ENCODE data around the gene ARID1B.
A peak's percentile ranks its signal among the peaks of the same experiment; 100 is the strongest.

The ARID1B gene

DNA sequence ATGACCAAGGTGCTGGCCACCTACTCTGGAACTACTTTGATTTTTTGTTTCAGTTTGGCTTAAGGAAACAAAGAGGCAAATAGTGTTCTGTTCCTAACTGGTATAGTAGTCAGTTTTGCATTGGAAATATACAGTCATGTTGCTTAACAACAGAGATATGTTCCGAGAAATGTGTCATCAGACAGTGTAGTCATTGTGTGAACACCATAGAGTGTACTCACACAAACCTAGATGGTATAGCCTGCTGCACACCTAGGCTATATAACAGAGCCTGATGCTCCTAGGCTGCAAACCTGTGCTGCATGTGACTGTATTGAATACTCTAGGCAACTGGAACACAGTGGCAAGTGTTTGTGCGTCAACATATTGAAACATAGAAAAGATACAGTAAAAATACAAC lies 80.4 kb downstream of the ARID1B start:
- DNase-seq: peak; percentile 38

DNA sequence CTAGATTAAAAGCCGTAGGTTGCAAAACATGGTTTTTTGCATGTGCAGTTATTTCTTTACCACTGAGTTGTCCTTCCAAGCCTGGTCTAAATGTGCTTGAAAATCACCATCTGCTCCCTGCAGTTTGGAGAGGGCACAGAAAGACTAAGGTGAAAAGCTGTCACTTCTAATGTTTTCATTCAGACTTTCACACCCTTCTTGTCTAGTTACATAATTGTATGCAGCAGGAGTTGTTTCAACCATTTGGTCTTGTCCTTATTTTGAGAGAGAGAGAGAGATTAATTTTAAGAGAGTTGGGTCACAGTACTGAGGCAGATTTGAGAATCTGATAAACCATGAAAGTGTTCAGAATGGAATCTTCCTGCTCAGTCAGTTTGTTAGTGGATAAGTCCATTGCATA lies 82.5 kb downstream of the ARID1B start:
- DNase-seq: no peak

DNA sequence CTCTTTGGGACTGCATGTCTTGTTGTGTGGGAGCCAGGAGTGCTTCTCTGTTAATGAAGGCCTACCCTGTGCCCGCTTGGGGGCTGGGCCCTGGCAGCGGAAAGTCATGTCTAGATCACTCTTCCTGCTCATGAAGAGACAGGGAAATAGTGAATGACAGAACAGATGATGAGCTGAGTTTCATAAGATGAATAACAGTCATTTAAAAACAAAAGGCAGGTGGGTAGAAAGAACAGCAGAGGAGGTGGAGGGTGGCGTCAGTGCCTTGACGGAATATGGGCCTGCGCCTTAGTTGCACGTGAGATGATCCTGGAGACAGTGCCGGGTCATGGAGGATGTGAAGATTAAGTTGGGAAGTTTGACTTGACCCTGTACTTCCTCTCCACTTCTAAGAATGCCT lies 85.5 kb downstream of the ARID1B start:
- peak; percentile 66 for DNase-seq

DNA sequence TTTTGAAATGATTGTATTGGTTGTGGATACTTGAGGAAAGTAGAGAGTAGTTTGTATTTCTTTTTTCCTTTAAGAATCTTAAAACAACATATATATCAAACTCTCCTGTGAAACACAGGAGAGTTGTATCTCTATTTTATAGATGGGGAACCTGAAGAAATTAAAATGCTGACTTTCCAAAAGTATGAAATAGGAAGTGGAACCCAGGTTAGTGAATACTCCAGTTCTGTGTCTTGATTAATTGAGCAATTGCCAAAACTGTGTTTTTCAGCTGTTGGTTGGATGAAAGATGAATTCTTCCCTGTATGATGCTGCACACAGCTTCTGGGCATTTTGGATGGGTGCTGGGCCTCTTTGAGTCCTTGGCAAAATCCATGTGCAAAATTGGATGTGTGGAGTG lies 86.3 kb downstream of the ARID1B start:
- DNase-seq: no peak

GRCh38 chr6:156864557-156864956 lies 87.4 kb downstream of the ARID1B start:
- DNase-seq: no peak

DNA sequence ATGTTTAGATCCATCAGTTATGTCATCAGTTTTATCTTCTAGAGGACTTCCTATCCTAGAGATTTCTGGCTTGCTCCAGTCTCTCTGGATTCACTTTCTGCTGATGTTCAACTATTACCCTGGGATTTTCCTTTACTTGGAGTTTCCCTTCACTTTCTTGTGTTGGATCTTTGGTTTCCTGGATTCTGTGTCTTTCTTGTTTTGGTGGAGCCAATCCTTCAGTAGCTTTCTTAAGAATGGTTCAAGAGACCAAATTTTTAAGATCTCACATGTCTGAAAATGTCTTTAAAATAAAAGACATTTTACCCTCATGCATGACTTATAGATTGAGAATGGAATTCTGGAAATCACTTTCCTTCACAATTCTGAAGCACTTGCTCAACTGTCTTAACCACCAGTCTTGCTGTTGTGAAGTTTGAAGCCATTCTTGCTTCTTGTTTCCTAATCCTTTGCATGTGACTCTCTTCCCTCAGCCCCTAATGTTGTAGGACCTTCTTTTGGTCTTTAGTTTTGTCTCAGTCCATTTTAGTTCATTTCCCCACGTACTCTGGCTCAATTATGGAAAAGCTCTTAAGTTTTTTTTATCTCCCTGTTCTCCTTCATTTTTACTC lies 87.9 kb downstream of the ARID1B start:
- DNase-seq: no peak

DNA sequence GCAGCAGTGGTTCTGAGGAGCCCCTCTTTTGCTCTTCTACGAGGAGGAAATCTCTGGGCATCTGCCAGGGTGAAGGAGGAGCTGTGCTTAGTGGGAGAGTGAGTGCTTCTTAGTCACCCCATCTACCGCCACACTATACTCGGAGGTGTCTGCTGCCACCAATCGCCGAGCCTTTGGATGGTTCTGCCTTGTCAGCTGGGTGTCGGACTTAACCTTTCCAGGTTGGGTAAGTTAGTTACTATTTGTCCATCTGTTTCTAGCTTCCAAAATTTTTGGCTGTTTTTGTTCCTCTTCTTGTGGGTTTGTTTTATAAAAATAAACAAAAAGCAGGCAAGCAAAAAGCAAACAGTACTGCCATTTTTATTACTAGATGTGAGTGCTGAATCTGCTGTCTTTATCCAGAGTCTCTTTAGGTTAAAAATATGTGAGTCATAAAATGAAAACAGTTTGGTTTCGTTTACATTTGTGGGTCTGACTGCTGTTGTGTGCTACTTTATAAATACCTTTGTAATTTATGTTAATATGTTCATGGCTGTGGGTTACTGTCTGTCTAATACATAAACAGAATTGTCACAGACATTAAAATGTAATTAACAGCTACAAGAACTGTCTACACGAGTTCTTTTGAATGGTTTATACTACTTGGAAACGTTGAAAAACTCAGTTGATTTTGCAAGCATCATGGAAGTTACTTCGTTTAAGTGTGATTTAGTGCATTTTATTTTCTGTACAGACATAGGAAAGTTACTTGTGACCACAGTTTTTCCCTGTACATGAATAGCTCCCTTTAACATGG lies 89.2 kb downstream of the ARID1B start:
- DNase-seq: peak; percentile 35

- DNase-seq: no peak
Measured at GRCh38 chr6:156867121-156867520, 89.9 kb downstream of the ARID1B start.

GRCh38 chr6:156868385-156868784 lies 91.2 kb downstream of the ARID1B start:
- DNase-seq: no peak

DNA sequence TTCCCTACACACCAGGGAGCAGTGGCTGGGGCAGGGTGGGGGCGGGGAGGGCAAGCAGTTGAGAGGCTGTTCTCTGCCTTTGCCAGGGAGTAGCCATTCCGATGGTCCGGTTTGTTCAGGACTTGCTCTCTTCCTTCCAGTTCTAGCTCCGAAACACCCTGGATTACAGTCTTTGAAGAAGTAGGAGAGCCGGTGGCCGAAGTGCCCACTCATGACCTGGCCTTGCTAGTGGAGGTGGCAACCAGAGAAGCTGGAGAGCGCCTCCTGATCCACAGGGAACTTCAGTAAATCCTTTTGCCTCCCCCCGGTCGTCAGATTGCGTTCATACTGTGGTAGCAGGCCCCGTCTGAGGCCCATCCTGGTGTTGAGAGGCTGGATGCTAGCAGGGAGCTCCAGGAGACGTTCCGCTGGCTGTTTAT lies 92.8 kb downstream of the ARID1B start:
- no peak for DNase-seq

DNA sequence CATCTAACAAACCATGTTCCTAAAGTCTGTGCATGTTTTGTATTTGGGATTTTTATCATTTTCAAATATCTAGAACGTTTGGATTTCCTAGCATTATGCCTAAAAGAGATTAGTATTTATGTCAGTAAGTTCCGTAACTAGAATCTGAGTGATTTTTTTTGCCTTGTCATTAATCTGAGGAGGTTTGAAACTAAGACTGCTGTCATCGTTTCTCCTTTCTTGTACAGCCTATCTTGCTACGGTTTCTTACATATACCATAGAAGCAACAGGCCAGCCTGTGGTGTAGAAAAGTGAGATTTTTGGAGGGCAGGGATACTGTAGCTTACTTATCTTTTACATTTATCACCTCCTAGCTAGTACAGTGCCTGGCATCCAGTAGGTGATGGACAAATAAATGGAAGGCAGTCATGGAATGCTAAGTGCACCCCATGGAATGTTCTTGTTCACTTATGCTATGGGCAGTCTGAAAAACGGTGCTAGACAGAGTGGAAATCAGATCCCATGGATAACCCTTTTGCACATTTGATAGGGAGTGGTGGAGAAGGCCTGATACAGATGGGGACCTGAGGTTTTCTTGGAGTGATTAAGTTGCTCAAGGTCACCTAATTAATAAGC lies 93.9 kb downstream of the ARID1B start:
- DNase-seq: no peak

DNA sequence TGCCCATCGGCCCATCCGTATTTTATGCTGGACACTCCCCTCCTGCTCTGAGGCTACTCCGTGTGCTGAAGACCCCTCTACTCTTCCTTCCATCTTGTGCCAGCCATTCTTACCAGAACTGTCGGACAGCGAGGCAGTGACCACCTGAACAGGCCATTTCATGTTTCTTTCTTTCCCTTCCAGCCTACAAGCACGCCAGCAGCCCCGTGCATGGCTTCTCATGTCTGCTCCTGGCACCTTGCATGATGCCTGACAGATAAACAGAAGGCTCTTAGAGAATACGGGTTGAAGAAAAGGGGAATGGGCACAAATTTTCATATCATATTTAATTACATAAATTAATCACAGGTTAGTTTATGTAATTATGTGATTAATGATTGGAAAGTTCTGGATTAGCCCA lies 95.7 kb downstream of the ARID1B start:
- DNase-seq: no peak

- no peak for DNase-seq
Measured at GRCh38 chr6:156873654-156874380, 96.6 kb downstream of the ARID1B start.

DNA sequence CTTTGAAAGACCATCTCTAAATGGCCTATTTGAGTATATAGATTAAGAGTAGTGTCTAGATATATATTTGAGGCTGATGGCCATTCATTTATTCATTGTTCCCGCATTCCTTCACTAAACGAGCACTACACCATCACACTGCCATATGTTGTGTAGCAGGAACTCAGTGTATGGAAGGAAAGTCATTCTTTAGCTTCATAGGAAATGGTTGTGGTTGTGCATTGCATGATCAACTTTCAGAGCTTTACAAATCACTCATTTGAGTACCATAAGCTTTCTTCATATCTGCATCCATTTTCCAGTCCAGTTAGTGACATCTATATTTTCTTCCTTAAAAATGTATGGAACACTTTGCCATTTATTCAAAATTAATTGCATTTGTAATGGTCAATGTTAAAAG lies 97.9 kb downstream of the ARID1B start:
- DNase-seq: no peak

GRCh38 chr6:156876302-156876701 lies 99.1 kb downstream of the ARID1B start:
- no peak for DNase-seq

DNA sequence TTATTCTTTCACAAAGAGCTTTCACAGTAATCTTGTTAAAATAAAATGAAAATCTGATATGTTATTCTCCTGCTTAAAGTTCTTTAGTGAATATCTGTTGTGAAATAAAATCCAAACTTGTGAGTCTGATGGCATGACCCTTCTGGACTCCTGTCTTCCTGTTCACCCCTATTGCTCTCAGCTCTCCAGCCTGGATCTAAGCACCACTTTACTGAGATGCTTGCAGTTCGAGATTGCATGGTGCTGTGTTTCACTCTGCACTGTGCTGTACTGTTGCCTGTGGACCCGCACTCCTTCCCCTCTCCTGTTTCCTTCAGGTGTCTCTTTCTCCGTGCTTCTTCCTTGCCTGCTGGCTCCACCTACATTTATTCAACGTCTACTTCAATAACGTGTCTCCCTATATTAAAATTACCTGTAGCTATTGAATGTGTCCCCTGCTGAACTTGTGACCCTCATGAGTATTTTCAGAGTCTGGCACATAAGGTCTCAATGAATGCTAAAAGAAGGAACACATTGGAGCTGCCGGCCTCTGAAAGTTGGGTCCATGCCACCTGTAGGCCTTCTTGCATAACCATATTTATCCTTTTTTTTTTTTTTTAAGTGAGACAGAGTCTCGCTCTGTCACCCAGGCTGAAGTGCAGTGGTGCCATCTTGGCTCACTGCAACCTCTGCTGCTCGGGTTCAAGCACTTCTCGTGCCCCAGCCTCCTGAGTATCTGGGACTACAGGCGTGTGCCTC lies 100.1 kb downstream of the ARID1B start:
- no peak for DNase-seq

DNA sequence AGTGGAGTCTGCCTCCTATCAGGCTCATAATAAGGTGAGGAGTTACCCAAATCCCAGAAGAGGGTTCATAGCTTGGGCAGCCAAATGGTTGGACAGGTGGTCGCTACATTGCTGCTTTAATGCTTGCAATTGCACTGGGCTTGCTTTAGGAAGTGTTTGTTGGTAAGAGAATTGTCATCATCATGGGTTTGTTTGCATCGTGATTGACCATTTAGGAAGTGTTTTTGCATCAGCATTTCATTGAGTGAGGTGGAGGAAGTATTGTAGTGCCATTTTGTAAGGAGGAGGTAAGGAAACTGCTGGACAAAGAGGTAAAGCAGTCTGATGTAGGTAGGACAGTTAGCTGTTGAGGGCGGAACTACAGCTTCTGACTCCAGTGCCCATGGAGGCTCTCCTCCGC lies 101.5 kb downstream of the ARID1B start:
- no peak for DNase-seq

DNA sequence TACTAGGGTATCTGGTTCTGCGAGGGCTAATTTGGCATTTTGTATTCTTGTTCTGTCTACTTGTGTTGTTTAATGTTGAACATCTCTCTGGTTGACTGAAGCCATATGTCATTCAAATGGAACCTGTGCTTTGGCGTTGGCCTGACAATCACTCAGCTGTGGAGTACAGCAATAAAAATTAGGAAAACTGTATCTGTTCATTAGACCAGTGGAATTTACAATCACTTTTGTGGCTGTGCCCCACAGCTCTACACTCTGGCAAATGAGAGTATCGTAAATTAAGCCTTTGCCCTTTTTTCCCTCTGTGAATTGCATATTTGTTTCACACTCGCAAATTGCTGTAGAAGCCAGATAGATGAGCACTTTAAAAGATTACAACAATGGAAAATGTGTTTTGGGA lies 102.0 kb downstream of the ARID1B start:
- no peak for DNase-seq

DNA sequence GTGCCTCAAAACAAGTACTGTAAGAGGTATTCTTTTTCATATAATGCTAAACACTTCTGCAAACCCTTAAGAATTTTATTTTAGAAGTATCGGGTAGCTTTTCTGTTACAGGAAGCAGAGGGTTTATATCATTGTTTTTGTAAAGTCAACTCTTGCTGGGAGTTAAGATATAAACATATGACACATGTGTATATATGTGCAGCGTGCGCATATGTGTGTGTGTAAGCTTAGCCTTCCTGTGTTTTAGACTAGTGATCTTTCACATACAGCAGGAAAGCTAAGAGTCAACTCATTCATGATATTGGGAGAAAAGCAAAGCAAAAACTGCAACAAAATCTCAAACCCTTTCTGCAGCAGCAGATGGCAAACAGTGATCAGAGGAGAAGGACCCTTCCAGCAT lies 102.4 kb downstream of the ARID1B start:
- no peak for DNase-seq

- DNase-seq: no peak
Measured at GRCh38 chr6:156880913-156881312, 103.7 kb downstream of the ARID1B start.

DNA sequence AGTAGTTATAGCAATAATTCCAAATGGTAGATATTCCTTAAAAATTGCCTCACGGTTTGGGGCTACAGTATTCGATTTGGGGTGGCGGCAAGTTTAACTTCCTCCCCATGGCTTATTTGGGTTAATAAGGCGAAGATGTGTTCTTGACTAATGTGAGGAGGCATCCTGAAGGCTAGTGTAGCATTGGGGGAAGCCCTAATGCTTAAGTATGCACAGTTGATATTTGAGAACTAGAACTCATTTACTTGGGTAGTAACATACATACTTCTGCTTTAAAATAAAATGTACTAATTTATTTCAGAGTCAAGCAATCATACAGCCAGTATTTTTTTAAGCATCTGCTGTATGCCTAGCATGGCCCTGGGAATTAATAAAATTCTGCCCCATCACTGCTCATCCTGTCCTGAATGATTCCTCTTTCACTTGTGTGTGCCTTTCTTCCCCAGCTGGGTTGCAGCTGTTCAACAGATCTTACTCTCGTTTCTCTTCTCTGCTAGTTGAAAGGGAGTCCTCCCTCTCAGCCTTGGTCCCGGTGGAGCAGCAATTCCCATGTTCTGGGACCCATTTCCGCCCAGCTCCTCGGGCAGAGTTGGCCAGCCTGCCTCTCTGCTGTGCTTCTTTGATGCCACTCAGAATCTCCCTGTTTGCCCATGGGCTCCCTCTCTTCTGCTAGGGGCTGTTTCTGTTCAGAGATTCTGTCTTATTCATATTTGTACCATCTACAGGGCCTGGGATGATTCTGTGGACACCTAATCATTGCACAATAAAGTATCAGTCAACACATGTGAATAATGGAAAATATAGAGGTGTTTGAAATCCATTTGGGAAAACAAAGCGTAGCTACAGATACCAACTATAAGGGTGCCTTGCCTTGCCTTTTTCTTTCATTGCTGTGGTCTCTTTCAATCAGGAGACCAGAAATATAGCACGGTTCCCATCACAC lies 104.8 kb downstream of the ARID1B start:
- no peak for DNase-seq

Data from activated CD4-positive, alpha-beta T cell treated with anti-CD3 and anti-CD28 coated beads for 48 hours (primary cell).